ENCODE measurements around the gene ZNF536.
"Not testable (repeated sequence)": the region's sequence is repeated elsewhere in the genome, so short reads cannot be mapped to it uniquely, and the experiment has no call there.

Gene ZNF536

GRCh38 chr19:30388819-30389218 is 16.6 kb downstream of the ZNF536 start:
- Histone ChIP-seq H3K9ac (ENCODE audit: low read length in 2 of 2) (no peak overlapping the region), H3K9me3 (ENCODE audit: control insufficient read depth in 2 of 2, low read length in 2 of 2) (no peaks in the 10 kb centered on the region), H3K4me1 (ENCODE audit: control insufficient read depth, insufficient read depth, low read length) (no peaks in the 10 kb centered on the region), H3K4me3 (ENCODE audit: low read length in 2 of 2) (no peak overlapping the region), H3K36me3 (ENCODE audit: control insufficient read depth in 2 of 2, insufficient read depth in 2 of 2, low read length in 2 of 2) (no peaks in the 10 kb centered on the region), H3K27ac (ENCODE audit: low read length) (no peak overlapping the region), H3K27me3 (ENCODE audit: control insufficient read depth in 1 of 2, insufficient read depth in 2 of 2, low read length in 2 of 2) (peaks cover 0 to 4% of the 10 kb centered on the region in 2 donors)

GRCh38 chr19:30390356-30390988 is 18.3 kb downstream of the ZNF536 start:
- Histone ChIP-seq H3K4me3 (ENCODE audit: low read length in 2 of 2) (no peak overlapping the region), H3K9ac (ENCODE audit: low read length in 2 of 2) (no peak overlapping the region), H3K4me1 (ENCODE audit: control insufficient read depth, insufficient read depth, low read length) (no peaks in the 10 kb centered on the region), H3K36me3 (ENCODE audit: control insufficient read depth in 2 of 2, insufficient read depth in 2 of 2, low read length in 2 of 2) (no peaks in the 10 kb centered on the region), H3K27ac (ENCODE audit: low read length) (no peak overlapping the region), H3K9me3 (ENCODE audit: control insufficient read depth in 2 of 2, low read length in 2 of 2) (no peaks in the 10 kb centered on the region), H3K27me3 (ENCODE audit: control insufficient read depth in 1 of 2, insufficient read depth in 2 of 2, low read length in 2 of 2) (peaks cover 0 to 6% of the 10 kb centered on the region in 2 donors)

- H3K4me1 ChIP-seq (ENCODE audit: control insufficient read depth, insufficient read depth, low read length), result no peaks in the 10 kb centered on the region
- no peak overlapping the region for H3K27ac ChIP-seq (ENCODE audit: low read length)
Measured at GRCh38 chr19:30391052-30391451, 18.9 kb downstream of the ZNF536 start.

GRCh38 chr19:30391554-30392551 is 19.7 kb downstream of the ZNF536 start:
- H3K36me3 ChIP-seq (ENCODE audit: control insufficient read depth in 2 of 2, insufficient read depth in 2 of 2, low read length in 2 of 2), result no peaks in the 10 kb centered on the region
- no peak overlapping the region for H3K9ac ChIP-seq (ENCODE audit: low read length in 2 of 2)
- no peak overlapping the region for H3K27ac ChIP-seq (ENCODE audit: low read length)

More at GRCh38 chr19:30391052-30391451, 18.9 kb downstream of the ZNF536 start:
- Histone ChIP-seq H3K36me3 (ENCODE audit: control insufficient read depth in 2 of 2, insufficient read depth in 2 of 2, low read length in 2 of 2) (no peaks in the 10 kb centered on the region), H3K9me3 (ENCODE audit: control insufficient read depth in 2 of 2, low read length in 2 of 2) (no peaks in the 10 kb centered on the region), H3K4me3 (ENCODE audit: low read length in 2 of 2) (no peak overlapping the region), H3K27me3 (ENCODE audit: control insufficient read depth in 1 of 2, insufficient read depth in 2 of 2, low read length in 2 of 2) (peaks cover 0 to 6% of the 10 kb centered on the region in 2 donors), H3K9ac (ENCODE audit: low read length in 2 of 2) (no peak overlapping the region)

GRCh38 chr19:30393046-30393445 is 20.9 kb downstream of the ZNF536 start:
- Histone ChIP-seq H3K4me3 (ENCODE audit: low read length in 2 of 2) (no peak overlapping the region), H3K27me3 (ENCODE audit: control insufficient read depth in 1 of 2, insufficient read depth in 2 of 2, low read length in 2 of 2) (peaks cover 0 to 4% of the 10 kb centered on the region in 2 donors), H3K4me1 (ENCODE audit: control insufficient read depth, insufficient read depth, low read length) (no peaks in the 10 kb centered on the region), H3K27ac (ENCODE audit: low read length) (no peak overlapping the region), H3K9me3 (ENCODE audit: control insufficient read depth in 2 of 2, low read length in 2 of 2) (no peaks in the 10 kb centered on the region), H3K36me3 (ENCODE audit: control insufficient read depth in 2 of 2, insufficient read depth in 2 of 2, low read length in 2 of 2) (no peaks in the 10 kb centered on the region), H3K9ac (ENCODE audit: low read length in 2 of 2) (no peak overlapping the region)

More at GRCh38 chr19:30391554-30392551, 19.7 kb downstream of the ZNF536 start:
- Histone ChIP-seq H3K4me1 (ENCODE audit: control insufficient read depth, insufficient read depth, low read length) (no peaks in the 10 kb centered on the region), H3K27me3 (ENCODE audit: control insufficient read depth in 1 of 2, insufficient read depth in 2 of 2, low read length in 2 of 2) (peaks cover 0 to 6% of the 10 kb centered on the region in 2 donors), H3K4me3 (ENCODE audit: low read length in 2 of 2) (no peak overlapping the region), H3K9me3 (ENCODE audit: control insufficient read depth in 2 of 2, low read length in 2 of 2) (no peaks in the 10 kb centered on the region)

GRCh38 chr19:30393729-30394480 is 21.7 kb downstream of the ZNF536 start:
- Histone ChIP-seq H3K9ac (ENCODE audit: low read length in 2 of 2) (no peak overlapping the region), H3K4me1 (ENCODE audit: control insufficient read depth, insufficient read depth, low read length) (no peaks in the 10 kb centered on the region), H3K9me3 (ENCODE audit: control insufficient read depth in 2 of 2, low read length in 2 of 2) (no peaks in the 10 kb centered on the region), H3K4me3 (ENCODE audit: low read length in 2 of 2) (no peak overlapping the region), H3K27me3 (ENCODE audit: control insufficient read depth in 1 of 2, insufficient read depth in 2 of 2, low read length in 2 of 2) (peaks cover 0 to 4% of the 10 kb centered on the region in 2 donors), H3K27ac (ENCODE audit: low read length) (no peak overlapping the region), H3K36me3 (ENCODE audit: control insufficient read depth in 2 of 2, insufficient read depth in 2 of 2, low read length in 2 of 2) (no peaks in the 10 kb centered on the region)

GRCh38 chr19:30394481-30395151 is 22.4 kb downstream of the ZNF536 start:
- H3K27me3 ChIP-seq (ENCODE audit: control insufficient read depth in 1 of 2, insufficient read depth in 2 of 2, low read length in 2 of 2), result peaks cover 0 to 4% of the 10 kb centered on the region in 2 donors
- no peaks in the 10 kb centered on the region for H3K36me3 ChIP-seq (ENCODE audit: control insufficient read depth in 2 of 2, insufficient read depth in 2 of 2, low read length in 2 of 2)
- no peak overlapping the region for H3K27ac ChIP-seq (ENCODE audit: low read length)
- H3K9me3 ChIP-seq (ENCODE audit: control insufficient read depth in 2 of 2, low read length in 2 of 2), result no peaks in the 10 kb centered on the region
- H3K4me1 ChIP-seq (ENCODE audit: control insufficient read depth, insufficient read depth, low read length), result no peaks in the 10 kb centered on the region
- H3K4me3 ChIP-seq (ENCODE audit: low read length in 2 of 2), result no peak overlapping the region
- no peak overlapping the region for H3K9ac ChIP-seq (ENCODE audit: low read length in 2 of 2)

- no peaks in the 10 kb centered on the region for H3K36me3 ChIP-seq (ENCODE audit: control insufficient read depth in 2 of 2, insufficient read depth in 2 of 2, low read length in 2 of 2)
- H3K27me3 ChIP-seq (ENCODE audit: control insufficient read depth in 1 of 2, insufficient read depth in 2 of 2, low read length in 2 of 2), result peaks cover 0 to 4% of the 10 kb centered on the region in 2 donors
- no peaks in the 10 kb centered on the region for H3K4me1 ChIP-seq (ENCODE audit: control insufficient read depth, insufficient read depth, low read length)
- H3K27ac ChIP-seq (ENCODE audit: low read length), result no peak overlapping the region
- H3K9me3 ChIP-seq (ENCODE audit: control insufficient read depth in 2 of 2, low read length in 2 of 2), result no peaks in the 10 kb centered on the region
- H3K4me3 ChIP-seq (ENCODE audit: low read length in 2 of 2), result no peak overlapping the region
- no peak overlapping the region for H3K9ac ChIP-seq (ENCODE audit: low read length in 2 of 2)
Measured at GRCh38 chr19:30395283-30395682, 23.1 kb downstream of the ZNF536 start.

- not testable (repeated sequence) for H3K9me3 ChIP-seq (ENCODE audit: control insufficient read depth in 2 of 2, low read length in 2 of 2); H3K36me3 ChIP-seq (ENCODE audit: control insufficient read depth in 2 of 2, insufficient read depth in 2 of 2, low read length in 2 of 2); H3K9ac ChIP-seq (ENCODE audit: low read length in 2 of 2); H3K27me3 ChIP-seq (ENCODE audit: control insufficient read depth in 1 of 2, insufficient read depth in 2 of 2, low read length in 2 of 2); H3K4me3 ChIP-seq (ENCODE audit: low read length in 2 of 2); H3K4me1 ChIP-seq (ENCODE audit: control insufficient read depth, insufficient read depth, low read length); H3K27ac ChIP-seq (ENCODE audit: low read length)
Measured at GRCh38 chr19:30398539-30398938, 26.4 kb downstream of the ZNF536 start.

- Histone ChIP-seq H3K27ac (ENCODE audit: low read length) (no peak overlapping the region), H3K9ac (ENCODE audit: low read length in 2 of 2) (no peak overlapping the region), H3K4me1 (ENCODE audit: control insufficient read depth, insufficient read depth, low read length) (no peaks in the 10 kb centered on the region), H3K4me3 (ENCODE audit: low read length in 2 of 2) (no peak overlapping the region), H3K27me3 (ENCODE audit: control insufficient read depth in 1 of 2, insufficient read depth in 2 of 2, low read length in 2 of 2) (peaks cover 2 to 4% of the 10 kb centered on the region in 2 donors), H3K9me3 (ENCODE audit: control insufficient read depth in 2 of 2, low read length in 2 of 2) (peaks cover 0 to 4% of the 10 kb centered on the region in 2 donors), H3K36me3 (ENCODE audit: control insufficient read depth in 2 of 2, insufficient read depth in 2 of 2, low read length in 2 of 2) (no peaks in the 10 kb centered on the region)
Measured at GRCh38 chr19:30401956-30402355, 29.8 kb downstream of the ZNF536 start.
